K562 (cell line): ENCODE data around the gene AMBRA1. TPM values are rescaled to one million over a fixed set of nuclear protein-coding genes. Genes with fewer than 3 reads are reported as not detected.

ENCODE experiments used
- ATAC-seq: fragments of 200-7000 bp; cut with Tn5 transposase; 3 replicates; pipeline ENCODE4 v1.9.1; 2020; ENCODE audit warnings: moderate library complexity
- BruUV-seq: library from RNA; stranded (reverse); fragments of 400-500 nt; replicated peaks from 2 replicates; lab custom pipeline; 2021; lab: Mats Ljungman, UMichigan
- CTCF ChIA-PET: fragments of 300-600 bp; formaldehyde crosslinking; extraction: SDS; loops from one replicate; lab custom pipeline; 2021; ENCODE audit warnings: low intra/inter-chr PET ratio; lab: Yijun Ruan, JAX
- POLR2A ChIA-PET: fragments of 300-600, 350-650 bp; sonication (Branson Sonifier 250); formaldehyde crosslinking; extraction: SDS; loops from one replicate; lab custom pipeline; 2021; ENCODE audit warnings: antibody characterized with exemption, inconsistent platforms; lab: Yijun Ruan, JAX
- DNase-seq, 4 experiments: peaks; one replicate each; pipeline versions ENCODE4 v3.0.0 to v3.0.0-alpha.2; 2011 to 2018; ENCODE audit warnings: low spot score in 3 of 4, mixed read lengths in 3 of 4; ENCODE audit errors: extremely low read depth in 1 of 4
- FAIRE-seq: peaks from 2 replicates; lab custom pipeline; 2011; peaks lifted over from hg19 to GRCh38; lab: Jason Lieb, UNC
- H2AFZ ChIP-seq: 2 replicates; pipeline ENCODE4 v1.6.0; 2011; ENCODE audit warnings: low read depth, low read length, control low read depth, inconsistent platforms
- H3K27ac ChIP-seq: fragments of 200-600 bp; 3 replicates; pipeline ENCODE4 v1.8.0; 2011; ENCODE audit warnings: low read depth, mild to moderate bottlenecking, control low read depth, inconsistent platforms, low read length, moderate library complexity, mixed read lengths; ENCODE audit errors: extremely low read depth
- H3K27me3 ChIP-seq, 2 experiments: fragments of 300-600 bp in 1 of 2; 2 replicates in 1 of 2; 3 replicates in 1 of 2; pipeline versions ENCODE4 v1.6.0 to v1.8.0; 2011; ENCODE audit warnings: inconsistent platforms in 2 of 2, low read length in 2 of 2, mild to moderate bottlenecking in 1 of 2, mixed read lengths in 1 of 2, moderate library complexity in 1 of 2; ENCODE audit not compliant: control insufficient read depth in 2 of 2, insufficient read depth in 2 of 2
- H3K36me3 ChIP-seq: fragments of 300-600 bp; 3 replicates; pipeline ENCODE4 v1.8.0; 2011; ENCODE audit warnings: mild to moderate bottlenecking, low read length, inconsistent platforms; ENCODE audit not compliant: control insufficient read depth, insufficient read depth
- H3K4me1 ChIP-seq, 2 experiments: fragments of 200-600 bp in 1 of 2; replicated peaks in 1 of 2; 2 replicates in 1 of 2; 3 replicates in 1 of 2; pipeline versions ENCODE4 v1.5.1 to v1.8.0; 2011; ENCODE audit warnings: inconsistent platforms in 2 of 2, low read length in 2 of 2, mild to moderate bottlenecking in 1 of 2, mixed read lengths in 1 of 2, moderate library complexity in 1 of 2; ENCODE audit not compliant: control insufficient read depth in 2 of 2, insufficient read depth in 2 of 2
- H3K4me2 ChIP-seq: 2 replicates; pipeline ENCODE4 v1.6.1; 2011; ENCODE audit warnings: low read length, control low read depth, inconsistent platforms, mixed read lengths; ENCODE audit not compliant: insufficient read depth
- H3K4me3 ChIP-seq: fragments of 200-600 bp; sonication (generic), shearing (Covaris generic); 2 replicates; pipeline ENCODE4 v1.5.1; 2016; ENCODE audit warnings: control low read depth, inconsistent platforms
- H3K79me2 ChIP-seq: fragments of 200-600 bp; 3 replicates; pipeline ENCODE4 v1.8.0; 2011; ENCODE audit warnings: low read length, inconsistent platforms; ENCODE audit not compliant: control insufficient read depth, insufficient read depth
- H3K9ac ChIP-seq, 2 experiments: 2 replicates each; pipeline versions ENCODE4 v1.6.0 to v1.6.1; 2011; ENCODE audit warnings: low read depth in 2 of 2, low read length in 2 of 2, control low read depth in 1 of 2, inconsistent platforms in 1 of 2, mild to moderate bottlenecking in 1 of 2, mixed read lengths in 1 of 2; ENCODE audit not compliant: insufficient read depth in 1 of 2
- H3K9me1 ChIP-seq: one replicate; pipeline ENCODE4 v1.6.0; 2011; ENCODE audit warnings: inconsistent platforms, mild to moderate bottlenecking, low read length, moderate library complexity; ENCODE audit not compliant: control insufficient read depth, insufficient read depth
- H3K9me3 ChIP-seq: replicated peaks from 2 replicates; pipeline ENCODE4 v1.5.1; 2011; ENCODE audit warnings: low read depth, low read length, inconsistent platforms; ENCODE audit not compliant: control insufficient read depth, insufficient read depth
- H4K20me1 ChIP-seq: replicated peaks from 2 replicates; pipeline ENCODE4 v1.6.1; 2011; ENCODE audit warnings: low read length, inconsistent platforms, mixed read lengths; ENCODE audit not compliant: control insufficient read depth, insufficient read depth
- ATF1 ChIP-seq, 2 experiments: fragments of 450-650 bp in 1 of 2; IDR thresholded peaks; 2 replicates each; pipeline ENCODE4 v1.6.1; 2016; ENCODE audit warnings: missing compliant biosample characterization in 1 of 2, missing genetic modification characterization in 1 of 2
- BACH1 ChIP-seq: fragments of 200-800 bp; sonication (Bioruptor generic); IDR thresholded peaks from 2 replicates; pipeline ENCODE4 v1.6.1; 2016; ENCODE audit warnings: missing genetic modification characterization, missing compliant biosample characterization
- COPS2 ChIP-seq: fragments of 450-650 bp; conservative IDR thresholded peaks from 2 replicates; pipeline ENCODE4 v1.6.1; 2016; ENCODE audit warnings: mild to moderate bottlenecking, moderate library complexity
- EHMT2 ChIP-seq: fragments of 450-650 bp; IDR thresholded peaks from 2 replicates; pipeline ENCODE4 v1.6.1; 2018; ENCODE audit warnings: antibody characterized with exemption
- KLF10 ChIP-seq: fragments of 250-450 bp; sonication (Bioruptor Pico); IDR thresholded peaks from 2 replicates; pipeline ENCODE4 v1.6.1; 2021; ENCODE audit warnings: matching md5 sums
- MAX ChIP-seq: sonication (generic); formaldehyde crosslinking; IDR thresholded peaks from 2 replicates; pipeline ENCODE4 v1.9.0; 2022; ENCODE audit warnings: mild to moderate bottlenecking, missing genetic modification reagents
- MYNN ChIP-seq, 2 experiments: sonication (generic); formaldehyde crosslinking in 1 of 2; IDR thresholded peaks; 2 replicates each; pipeline versions ENCODE4 v1.5.0 to v1.6.1; 2016 to 2020; ENCODE audit warnings: antibody characterized with exemption in 1 of 2, missing genetic modification reagents in 1 of 2
- TCF7 ChIP-seq: sonication (generic); IDR thresholded peaks from 2 replicates; pipeline ENCODE4 v1.6.1; 2016; ENCODE audit warnings: antibody characterized with exemption, borderline replicate concordance
- XRCC5 ChIP-seq: fragments of 200-400 bp; formaldehyde crosslinking; IDR thresholded peaks from 2 replicates; pipeline ENCODE4 v1.6.1; 2017; ENCODE audit warnings: low read depth, mild to moderate bottlenecking, low read length
- ZC3H8 ChIP-seq: fragments of 450-650 bp; IDR thresholded peaks from 2 replicates; pipeline ENCODE4 v1.6.1; 2017
- ZFP1 ChIP-seq: fragments of 450-650 bp; formaldehyde crosslinking; IDR thresholded peaks from 2 replicates; pipeline ENCODE4 v1.4.0; 2020; ENCODE audit warnings: mild to moderate bottlenecking, mixed read lengths
- ZNF140 ChIP-seq: fragments of 250-450 bp; sonication (Bioruptor Pico); IDR thresholded peaks from 2 replicates; pipeline ENCODE4 v1.8.0; 2021; ENCODE audit warnings: moderate library complexity, mild to moderate bottlenecking, inconsistent platforms
- ZNF76 ChIP-seq: fragments of 250-450 bp; sonication (Bioruptor Pico); IDR thresholded peaks from 2 replicates; pipeline ENCODE4 v1.4.0; 2020; ENCODE audit warnings: mild to moderate bottlenecking, moderate library complexity, borderline replicate concordance
- ZNF780A ChIP-seq: fragments of 250-450 bp; sonication (Bioruptor Pico); IDR thresholded peaks from 2 replicates; pipeline ENCODE4 v1.5.0; 2021; ENCODE audit warnings: mild to moderate bottlenecking
- WGBS: fragments of 100-300 bp; shearing (Covaris generic); methylation state at CpG from one replicate; pipeline ENCODE4 v1.1.6; 2016; ENCODE audit warnings: low coverage, mixed read lengths; ENCODE audit not compliant: insufficient coverage; ENCODE audit errors: missing lambda C conversion rate; 5-methylcytosine and 5-hydroxymethylcytosine counted together
- in situ Hi-C: fragments of 300-500 bp; cut with MboI; formaldehyde crosslinking; loops from 4 replicates; pipeline ENCODE4 v1.15.0; 2018; ENCODE audit warnings: inconsistent platforms, mixed read lengths
- intact Hi-C: fragments of 100-400 bp; cut with micrococcal nuclease; formaldehyde crosslinking; loops from 2 replicates; pipeline ENCODE4 v1.14.2; 2022
- polyA plus RNA-seq, 8 experiments: library from polyadenylated mRNA; depleted of rRNA in 4 of 8; stranded (reverse) in 5 of 8; unstranded in 3 of 8; fragments of >200 nt; fragmentation: Nextera tagmentation in 2 of 8; fragmentation: Illumina TruSeq in 1 of 8; extraction: Ambion mirVana in 2 of 8; extraction: Trizol in 1 of 8; gene quantifications; 2 replicates each; pipeline versions ENCODE4 v1.2.1 to v1.2.3, GENCODE V29; 2011 to 2014; ENCODE audit warnings: inconsistent platforms in 1 of 8, missing spikeins in 1 of 8
- total RNA-seq, 7 experiments: library from RNA; depleted of rRNA in 6 of 7; stranded (reverse); fragments of >200 nt in 6 of 7; fragmentation: Illumina TruSeq in 2 of 7; extraction: Trizol in 2 of 7; gene quantifications; 2 replicates each; pipeline versions ENCODE4 v1.2.1 to v1.2.3, GENCODE V29; 2011 to 2021; ENCODE audit warnings: low replicate concordance in 1 of 7
- TF ChIP-seq, protein P1 (sequence below), 2 experiments: fragments of 450-650 bp; conservative IDR thresholded peaks; 2 replicates each; pipeline ENCODE4 v1.6.1; 2017; ENCODE audit warnings: mild to moderate bottlenecking in 2 of 2, moderate library complexity in 2 of 2

The AMBRA1 gene
- total and polyA plus RNA-seq, 9 of the 15 experiments (the other 6 are each of a cell fraction or from before 2014, with no cell fraction given) = 0.15 to 24.5 (median 13.0) TPM

DNA sequence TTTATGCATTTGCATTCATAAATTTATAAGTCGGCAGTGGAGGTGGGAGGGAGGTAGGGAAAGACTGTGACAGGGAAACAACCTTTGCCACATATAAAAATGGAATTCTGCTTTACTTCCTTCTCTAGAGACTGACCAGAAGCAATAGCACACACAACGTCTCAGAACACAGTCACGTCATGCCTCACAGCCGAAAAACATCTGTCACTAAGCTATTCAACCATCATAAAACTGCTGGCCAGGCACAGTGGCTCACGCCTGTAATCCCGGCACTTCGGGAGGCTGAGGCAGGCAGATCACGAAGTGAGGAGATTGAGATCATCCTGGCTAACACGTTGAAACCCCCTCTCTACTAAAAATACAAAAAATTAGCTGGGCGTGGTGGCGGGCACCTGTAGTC, 101.3 kb downstream of the AMBRA1 start:
- Histone ChIP-seq H3K79me2 (no peaks in the 10 kb centered on the region), H3K4me1 (no peaks in the 10 kb centered on the region), H3K9ac (no peak overlapping the region), H3K27me3 (no peaks in the 10 kb centered on the region), H3K9me1 (no peaks in the 10 kb centered on the region), H3K36me3 (peaks cover 43% of the 10 kb centered on the region), H3K4me2 (no peak overlapping the region), H3K9me3 (no peaks in the 10 kb centered on the region), H4K20me1 (no peaks in the 10 kb centered on the region), H3K4me3 (no peak overlapping the region), H3K27ac (no peak overlapping the region), H2AFZ (no peak overlapping the region)
- CTCF ChIA-PET = no interaction called here
- TF ChIP-seq ZNF780A (no peak), KLF10 (CRISPR knock-in tag) (no peak), BACH1 (tag) (no peak), TCF7 (no peak), EHMT2 (no peak), MYNN (IDR thresholded peaks at IDR 0.05) (no peak), MYNN (CRISPR knock-in tag; IDR thresholded peaks at IDR 0.05) (no peak), XRCC5 (no peak), ATF1 (CRISPR knock-in tag; IDR thresholded peaks at IDR 0.05) (no peak), ATF1 (tag; IDR thresholded peaks at IDR 0.05) (no peak), MAX (CRISPR knock-in tag) (no peak), COPS2 (no peak), ZC3H8 (no peak), ZFP1 (no peak), ZNF140 (no peak), ZNF76 (CRISPR knock-in tag) (no peak)
- TF ChIP-seq, protein P1, sequence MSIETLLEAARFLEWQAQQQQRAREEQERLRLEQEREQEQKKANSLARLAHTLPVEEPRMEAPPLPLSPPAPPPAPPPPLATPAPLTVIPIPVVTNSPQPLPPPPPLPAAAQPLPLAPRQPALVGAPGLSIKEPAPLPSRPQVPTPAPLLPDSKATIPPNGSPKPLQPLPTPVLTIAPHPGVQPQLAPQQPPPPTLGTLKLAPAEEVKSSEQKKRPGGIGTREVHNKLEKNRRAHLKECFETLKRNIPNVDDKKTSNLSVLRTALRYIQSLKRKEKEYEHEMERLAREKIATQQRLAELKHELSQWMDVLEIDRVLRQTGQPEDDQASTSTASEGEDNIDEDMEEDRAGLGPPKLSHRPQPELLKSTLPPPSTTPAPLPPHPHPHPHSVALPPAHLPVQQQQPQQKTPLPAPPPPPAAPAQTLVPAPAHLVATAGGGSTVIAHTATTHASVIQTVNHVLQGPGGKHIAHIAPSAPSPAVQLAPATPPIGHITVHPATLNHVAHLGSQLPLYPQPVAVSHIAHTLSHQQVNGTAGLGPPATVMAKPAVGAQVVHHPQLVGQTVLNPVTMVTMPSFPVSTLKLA (conservative IDR thresholded peaks at IDR 0.05) = no peak
- in situ Hi-C loops (no loop called here), intact Hi-C loops (no loop called here)
- no peak for FAIRE-seq
- POLR2A ChIA-PET = interaction anchor here (0.7 to 1.5 kb wide), 2 partner anchors 8 to 16 kb away, joined by 4 to 5 read pairs; no protein-coding TSS in a partner anchor
- no peak for DNase-seq
- ATAC-seq = no peak
- WGBS = 82% methylated on average over 11 of the region's 11 CpGs
- no TSS peak for BruUV-seq
